ENCODE results near the gene TMOD2. TPM values are rescaled to one million over a fixed set of nuclear protein-coding genes. Genes with fewer than 3 reads are reported as not detected.

Gene TMOD2
- total RNA-seq, 2 experiments from 2014 or later = 0.44 TPM; not detected in 1

GRCh38 chr15:51848811-51849210 lies 97.4 kb downstream of the TMOD2 start:
- peaks cover 11% of the 10 kb centered on the region for H3K4me1 ChIP-seq (ENCODE audit: insufficient read depth, low read length, poor library complexity, severe bottlenecking)
- TF ChIP-seq EZH2phosphoT487 (IDR thresholded peaks at IDR 0.05; ENCODE audit: borderline replicate concordance, low read depth, low read length) (no peak), CTCF (conservative IDR thresholded peaks at IDR 0.05; ENCODE audit: low read length) (no peak)
- peaks cover 39% of the 10 kb centered on the region for H3K79me2 ChIP-seq (ENCODE audit: insufficient read depth, low read depth, low read length)
- DNase-seq (ENCODE audit: low spot score) = no peak
- no peak overlapping the region for H3K4me2 ChIP-seq (ENCODE audit: low read length)
- no peak overlapping the region for H3K27ac ChIP-seq (ENCODE audit: low read depth, low read length, poor library complexity, severe bottlenecking)
- ChIA-PET CTCF (ENCODE audit: unreplicated experiment) (no interaction called here), POLR2A (no interaction called here)
- H3K36me3 ChIP-seq (ENCODE audit: insufficient read depth, low read length) = no peaks in the 10 kb centered on the region
- no peaks in the 10 kb centered on the region for H4K20me1 ChIP-seq (ENCODE audit: insufficient read depth, low read length)
- intact Hi-C loops (cut with micrococcal nuclease; ENCODE audit: unreplicated experiment) = no loop called here
- no peak overlapping the region for H2AFZ ChIP-seq (ENCODE audit: low read length)
- no TSS peak for BruUV-seq (replicated peaks)
- no peak overlapping the region for H3K4me3 ChIP-seq (ENCODE audit: low read depth, low read length, poor library complexity, severe bottlenecking)
- no peaks in the 10 kb centered on the region for H3K9me3 ChIP-seq (ENCODE audit: low read length)
- no peaks in the 10 kb centered on the region for H3K9me2 ChIP-seq (ENCODE audit: insufficient read depth, low read length)

- no peaks in the 10 kb centered on the region for H3K9me2 ChIP-seq (ENCODE audit: insufficient read depth, low read length)
- POLR2A ChIA-PET = no interaction called here
- no TSS peak for BruUV-seq (replicated peaks)
- H3K4me2 ChIP-seq (ENCODE audit: low read length) = no peak overlapping the region
- no peaks in the 10 kb centered on the region for H3K36me3 ChIP-seq (ENCODE audit: insufficient read depth, low read length)
- no peak for DNase-seq (ENCODE audit: low spot score)
- H3K79me2 ChIP-seq (ENCODE audit: insufficient read depth, low read depth, low read length) = peaks cover 28% of the 10 kb centered on the region; the same call in 1 of the 2 replicates
- H3K4me1 ChIP-seq (ENCODE audit: insufficient read depth, low read length, poor library complexity, severe bottlenecking) = peaks cover 11% of the 10 kb centered on the region
- H3K9me3 ChIP-seq (ENCODE audit: low read length) = no peaks in the 10 kb centered on the region
- no peak overlapping the region for H3K27ac ChIP-seq (ENCODE audit: low read depth, low read length, poor library complexity, severe bottlenecking)
- no peaks in the 10 kb centered on the region for H4K20me1 ChIP-seq (ENCODE audit: insufficient read depth, low read length)
- intact Hi-C loops (cut with micrococcal nuclease; ENCODE audit: unreplicated experiment) = no loop called here
- TF ChIP-seq EZH2phosphoT487 (IDR thresholded peaks at IDR 0.05; ENCODE audit: borderline replicate concordance, low read depth, low read length) = no peak
- TF ChIP-seq CTCF (conservative IDR thresholded peaks at IDR 0.05; ENCODE audit: low read length) = no peak
- CTCF ChIA-PET (ENCODE audit: unreplicated experiment) = no interaction called here
- H3K4me3 ChIP-seq (ENCODE audit: low read depth, low read length, poor library complexity, severe bottlenecking) = no peak overlapping the region
- H2AFZ ChIP-seq (ENCODE audit: low read length) = no peak overlapping the region
These were observed 98.5 kb downstream of the TMOD2 start for GRCh38 chr15:51849860-51850259.

- no peaks in the 10 kb centered on the region for H3K4me1 ChIP-seq (ENCODE audit: insufficient read depth, low read length, poor library complexity, severe bottlenecking)
- TF ChIP-seq EZH2phosphoT487 (IDR thresholded peaks at IDR 0.05; ENCODE audit: borderline replicate concordance, low read depth, low read length) = no peak
- no peak for TF ChIP-seq CTCF (conservative IDR thresholded peaks at IDR 0.05; ENCODE audit: low read length)
- no TSS peak for BruUV-seq (replicated peaks)
- ChIA-PET POLR2A (interaction anchor here (0.6 to 2.0 kb wide), 5 partner anchors 9 to 154 kb away, joined by 3 to 10 read pairs (median 4); no protein-coding TSS in a partner anchor), CTCF (ENCODE audit: unreplicated experiment) (no interaction called here)
- H4K20me1 ChIP-seq (ENCODE audit: insufficient read depth, low read length) = no peaks in the 10 kb centered on the region
- no peak overlapping the region for H3K27ac ChIP-seq (ENCODE audit: low read depth, low read length, poor library complexity, severe bottlenecking)
- no peaks in the 10 kb centered on the region for H3K36me3 ChIP-seq (ENCODE audit: insufficient read depth, low read length)
- no peak for DNase-seq (ENCODE audit: low spot score)
- peaks cover 8% of the 10 kb centered on the region; the same call in 1 of the 2 replicates for H3K79me2 ChIP-seq (ENCODE audit: insufficient read depth, low read depth, low read length)
- H3K9me2 ChIP-seq (ENCODE audit: insufficient read depth, low read length) = no peaks in the 10 kb centered on the region
- H2AFZ ChIP-seq (ENCODE audit: low read length) = no peak overlapping the region
- H3K4me3 ChIP-seq (ENCODE audit: low read depth, low read length, poor library complexity, severe bottlenecking) = no peak overlapping the region
- H3K4me2 ChIP-seq (ENCODE audit: low read length) = no peak overlapping the region
- H3K9me3 ChIP-seq (ENCODE audit: low read length) = no peaks in the 10 kb centered on the region
- intact Hi-C loops (cut with micrococcal nuclease; ENCODE audit: unreplicated experiment) = no loop called here
These were observed 102.6 kb downstream of the TMOD2 start for GRCh38 chr15:51853998-51854397.

All from OCI-LY7 (cell line).